PC-3 (cell line): ENCODE data around the gene ZBTB9. TPM values are rescaled to one million over a fixed set of nuclear protein-coding genes. Genes with fewer than 3 reads are reported as not detected.

Experiments used
- ATAC-seq: fragments of 200-7000 bp; cut with Tn5 transposase; 2 replicates; pipeline ENCODE4 v1.9.1; 2020; ENCODE audit warnings: mild to moderate bottlenecking, moderate library complexity
- BruUV-seq: library from RNA; stranded (reverse); fragments of 400-500 nt; replicated peaks from 2 replicates; lab custom pipeline; 2021; lab: Mats Ljungman, UMichigan
- CTCF ChIA-PET: fragments of 300-600 bp; sonication (Branson Sonifier 250); formaldehyde crosslinking; loops from one replicate; lab custom pipeline; 2022; ENCODE audit warnings: antibody characterized with exemption; lab: Charles Lee
- POLR2A ChIA-PET: fragments of 300-600 bp; sonication (Branson Sonifier 250); formaldehyde crosslinking; loops from one replicate; lab custom pipeline; 2022; ENCODE audit warnings: antibody characterized with exemption; ENCODE audit not compliant: unreplicated experiment; lab: Charles Lee
- DNase-seq: peaks from one replicate; pipeline ENCODE4 v3.0.0-alpha.2; 2015
- H2AFZ ChIP-seq: fragments of 300-600 bp; sonication (generic); 2 replicates; pipeline ENCODE4 v1.6.0; 2016; ENCODE audit warnings: antibody characterized with exemption, low read length
- H3F3A ChIP-seq: fragments of 300-600 bp; sonication (generic); one replicate; pipeline ENCODE4 v1.6.0; 2017; ENCODE audit warnings: antibody characterized with exemption, low read length, control low read depth, mild to moderate bottlenecking; ENCODE audit not compliant: unreplicated experiment
- H3K27ac ChIP-seq: fragments of 300-600 bp; sonication (generic); 2 replicates; pipeline ENCODE4 v1.5.1; 2016; ENCODE audit warnings: mild to moderate bottlenecking, low read length
- H3K27me3 ChIP-seq: fragments of 300-600 bp; sonication (generic); 2 replicates; pipeline ENCODE4 v1.6.1; 2016; ENCODE audit warnings: low read length, mixed read lengths
- H3K36me3 ChIP-seq: fragments of 300-600 bp; sonication (generic); 2 replicates; pipeline ENCODE4 v1.6.1; 2016; ENCODE audit warnings: low read depth, mixed run types, low read length, mixed read lengths
- H3K4me1 ChIP-seq: fragments of 300-600 bp; sonication (generic); 2 replicates; pipeline ENCODE4 v1.5.1; 2016; ENCODE audit warnings: low read length; ENCODE audit not compliant: insufficient read depth
- H3K4me2 ChIP-seq: fragments of 300-600 bp; sonication (generic); 2 replicates; pipeline ENCODE4 v1.6.0; 2016; ENCODE audit warnings: low read length
- H3K4me3 ChIP-seq: fragments of 300-600 bp; sonication (generic); 2 replicates; pipeline ENCODE4 v1.5.1; 2016; ENCODE audit warnings: mild to moderate bottlenecking, low read length, mixed read lengths
- H3K79me2 ChIP-seq: fragments of 300-600 bp; sonication (generic); 2 replicates; pipeline ENCODE4 v1.6.1; 2017; ENCODE audit warnings: low read length, mixed read lengths
- H3K9ac ChIP-seq: fragments of 300-600 bp; sonication (generic); 2 replicates; pipeline ENCODE4 v1.6.0; 2016; ENCODE audit warnings: mild to moderate bottlenecking, low read length
- H3K9me2 ChIP-seq: fragments of 300-600 bp; sonication (generic); replicated peaks from 2 replicates; pipeline ENCODE4 v1.6.1; 2016; ENCODE audit warnings: mixed run types, low read length, mixed read lengths
- H3K9me3 ChIP-seq: fragments of 300-600 bp; sonication (generic); 2 replicates; pipeline ENCODE4 v1.6.1; 2016; ENCODE audit warnings: low read length, mixed read lengths
- H4K20me1 ChIP-seq: fragments of 300-600 bp; sonication (generic); 2 replicates; pipeline ENCODE4 v1.6.1; 2016; ENCODE audit warnings: low read length, mixed read lengths
- CTCF ChIP-seq: fragments of 300-600 bp; sonication (generic); conservative IDR thresholded peaks from 2 replicates; pipeline ENCODE4 v1.5.1; 2017; ENCODE audit warnings: antibody characterized with exemption, low read depth, mild to moderate bottlenecking, low read length
- EZH2 ChIP-seq: fragments of 300-600 bp; sonication (generic); IDR thresholded peaks from one replicate; pipeline ENCODE4 v1.6.1; 2017; ENCODE audit warnings: antibody characterized with exemption, mild to moderate bottlenecking, low read length; ENCODE audit not compliant: unreplicated experiment
- EZH2phosphoT487 ChIP-seq: fragments of 300-600 bp; sonication (generic); IDR thresholded peaks from 2 replicates; pipeline ENCODE4 v1.6.1; 2018; ENCODE audit warnings: mild to moderate bottlenecking, antibody characterized with exemption, low read length, borderline replicate concordance
- intact Hi-C: fragments of 100-400 bp; cut with micrococcal nuclease; formaldehyde crosslinking; loops from 2 replicates; pipeline ENCODE4 v1.9.0; 2023
- total RNA-seq: library from RNA; depleted of rRNA; stranded (reverse); fragments of >200 nt; gene quantifications from 2 replicates; pipeline ENCODE4 v1.2.3, GENCODE V29; 2014

Gene ZBTB9
- total RNA-seq, 1 experiment from 2014 or later = 9.1 TPM

GRCh38 chr6:33445119-33445603 lies 9.2 kb upstream of the ZBTB9 start:
- ChIA-PET POLR2A (interaction anchor here (0.6 to 0.7 kb wide), 2 partner anchors 102 to 127 kb away, joined by 3 to 8 read pairs; no protein-coding TSS in a partner anchor), CTCF (interaction anchor here (0.6 kb wide), 2 partner anchors 19 to 120 kb away, joined by 4 read pairs; no protein-coding TSS in a partner anchor)
- BruUV-seq = no TSS peak

GRCh38 chr6:33446356-33446755 lies 8.0 kb upstream of the ZBTB9 start:
- H3K9ac ChIP-seq = no peak overlapping the region
- H3K4me2 ChIP-seq = no peak overlapping the region
- ChIA-PET POLR2A (interaction anchor here (0.7 kb wide), 1 partner anchor 8 kb away, joined by 6 read pairs; the partner anchor contains the start of gene ZBTB9), CTCF (no interaction called here)
- H3K4me3 ChIP-seq = no peak overlapping the region
- no peaks in the 10 kb centered on the region for H3F3A ChIP-seq
- no peak for ATAC-seq
- no peaks in the 10 kb centered on the region for H3K4me1 ChIP-seq
- no peaks in the 10 kb centered on the region for H3K79me2 ChIP-seq
- BruUV-seq = no TSS peak
- no peak for DNase-seq
- no peak overlapping the region for H2AFZ ChIP-seq
- H3K36me3 ChIP-seq = no peaks in the 10 kb centered on the region
- no peaks in the 10 kb centered on the region for H3K27me3 ChIP-seq
- intact Hi-C loops = no loop called here
- no peaks in the 10 kb centered on the region for H4K20me1 ChIP-seq
- no peak overlapping the region for H3K27ac ChIP-seq
- no peaks in the 10 kb centered on the region for H3K9me3 ChIP-seq
- no peak for TF ChIP-seq EZH2
- TF ChIP-seq CTCF = no peak
- no peak for TF ChIP-seq EZH2phosphoT487
- no peaks in the 10 kb centered on the region for H3K9me2 ChIP-seq

More at GRCh38 chr6:33445119-33445603, 9.2 kb upstream of the ZBTB9 start:
- H3K79me2 ChIP-seq = no peaks in the 10 kb centered on the region
- H3K9me2 ChIP-seq = no peaks in the 10 kb centered on the region
- H3K4me3 ChIP-seq = no peak overlapping the region
- H3K4me1 ChIP-seq = no peaks in the 10 kb centered on the region
- no peaks in the 10 kb centered on the region for H3K36me3 ChIP-seq
- no peaks in the 10 kb centered on the region for H4K20me1 ChIP-seq
- H3K9ac ChIP-seq = no peak overlapping the region
- intact Hi-C loops = no loop called here
- no peak for TF ChIP-seq EZH2
- TF ChIP-seq EZH2phosphoT487 = no peak
- DNase-seq (no peak), ATAC-seq (no peak)
- H3K4me2 ChIP-seq = no peak overlapping the region
- H3K27me3 ChIP-seq = no peaks in the 10 kb centered on the region
- no peaks in the 10 kb centered on the region for H3F3A ChIP-seq
- no peak overlapping the region for H3K27ac ChIP-seq
- no peaks in the 10 kb centered on the region for H3K9me3 ChIP-seq
- no peak overlapping the region for H2AFZ ChIP-seq

- Histone ChIP-seq H3K9ac (no peak overlapping the region), H3K27ac (no peak overlapping the region), H3K36me3 (0 out of 2 replicates have a peak, but pooled peaks cover under 1% of the 10 kb centered on the region), H3F3A (no peaks in the 10 kb centered on the region), H2AFZ (no peak overlapping the region), H3K4me1 (peaks cover 12% of the 10 kb centered on the region), H3K4me2 (no peak overlapping the region), H3K27me3 (no peaks in the 10 kb centered on the region), H3K79me2 (peaks cover 17% of the 10 kb centered on the region), H3K9me2 (no peaks in the 10 kb centered on the region), H4K20me1 (no peaks in the 10 kb centered on the region), H3K9me3 (no peaks in the 10 kb centered on the region), H3K4me3 (no peak overlapping the region)
- ATAC-seq = no peak
- CTCF ChIA-PET = interaction anchor here (0.6 kb wide), 1 partner anchor 14 kb away, joined by 9 read pairs; no protein-coding TSS in a partner anchor
- TF ChIP-seq EZH2phosphoT487 = no peak
- no peak for TF ChIP-seq EZH2
- TF ChIP-seq CTCF = no peak
- POLR2A ChIA-PET = no interaction called here
- intact Hi-C loops = loop anchor here (10.0 kb wide), 1 partner anchor 104 kb away; no protein-coding TSS in a partner anchor
- DNase-seq = no peak
- no TSS peak for BruUV-seq
Observed at GRCh38 chr6:33450434-33450833, 3.9 kb upstream of the ZBTB9 start.
